GM19238 (cell line): ENCODE measurements around the gene EVPLL.
"Not testable (repeated sequence)": the region's sequence is repeated elsewhere in the genome, so short reads cannot be mapped to it uniquely, and the experiment has no call there.

ENCODE experiments used
- DNase-seq: peaks from one replicate; pipeline ENCODE4 v3.0.0; 2011; ENCODE audit warnings: low spot score; ENCODE audit not compliant: insufficient read length

The EVPLL gene

GRCh38 chr17:18379246-18380146 is 1.9 kb downstream of the EVPLL start:
- DNase-seq = no peak

GRCh38 chr17:18380471-18381157 is 3.0 kb downstream of the EVPLL start:
- DNase-seq = no peak

- no peak for DNase-seq
These were observed 3.8 kb downstream of the EVPLL start for GRCh38 chr17:18381158-18381952.

- no peak for DNase-seq
These were observed 4.3 kb downstream of the EVPLL start for GRCh38 chr17:18381953-18382245.

GRCh38 chr17:18382441-18383078 is 5.0 kb downstream of the EVPLL start:
- no peak for DNase-seq

GRCh38 chr17:18383079-18383481 is 5.5 kb downstream of the EVPLL start:
- not testable (repeated sequence) for DNase-seq

GRCh38 chr17:18384271-18384670 is 6.7 kb downstream of the EVPLL start:
- not testable (repeated sequence) for DNase-seq

- not testable (repeated sequence) for DNase-seq
These were observed 10.0 kb downstream of the EVPLL start for GRCh38 chr17:18387583-18387982.

- DNase-seq = not testable (repeated sequence)
These were observed 10.7 kb downstream of the EVPLL start for GRCh38 chr17:18388266-18388665.

GRCh38 chr17:18388728-18389127 is 11.2 kb downstream of the EVPLL start:
- not testable (repeated sequence) for DNase-seq

- not testable (repeated sequence) for DNase-seq
These were observed 24.5 kb downstream of the EVPLL start for GRCh38 chr17:18401872-18402590.

- not testable (repeated sequence) for DNase-seq
These were observed 25.6 kb downstream of the EVPLL start for GRCh38 chr17:18403166-18403565.

GRCh38 chr17:18403604-18404003 is 26.0 kb downstream of the EVPLL start:
- DNase-seq = not testable (repeated sequence)

- DNase-seq = not testable (repeated sequence)
These were observed 31.3 kb downstream of the EVPLL start for GRCh38 chr17:18408906-18409305.

- DNase-seq = not testable (repeated sequence)
These were observed 31.7 kb downstream of the EVPLL start for GRCh38 chr17:18409321-18409720.

- DNase-seq = not testable (repeated sequence)
These were observed 33.2 kb downstream of the EVPLL start for GRCh38 chr17:18410736-18411135.

GRCh38 chr17:18411377-18411864 is 33.8 kb downstream of the EVPLL start:
- DNase-seq = not testable (repeated sequence)

GRCh38 chr17:18412001-18412538 is 34.5 kb downstream of the EVPLL start:
- DNase-seq = not testable (repeated sequence)

GRCh38 chr17:18421521-18421920 is 43.9 kb downstream of the EVPLL start:
- not testable (repeated sequence) for DNase-seq

GRCh38 chr17:18422464-18422863 is 44.9 kb downstream of the EVPLL start:
- DNase-seq = not testable (repeated sequence)
